ENCODE results near the gene OAS1.

The OAS1 gene

GRCh38 chr12:112881602-112882001, 25.2 kb upstream of the OAS1 start:
- Mint-ChIP-seq H3K4me1 (peaks cover 0 to 1% of the 10 kb centered on the region in 2 donors), H3K27ac (no peak overlapping the region), H3K36me3 (no peaks in the 10 kb centered on the region), H3K27me3 (peaks cover 49 to 50% of the 10 kb centered on the region in 2 donors), H3K4me3 (no peak overlapping the region), H3K9me3 (peaks cover 0 to 7% of the 10 kb centered on the region in 2 donors)
- DNase-seq: no peak
- no peak for ATAC-seq (replicated peaks)

DNA sequence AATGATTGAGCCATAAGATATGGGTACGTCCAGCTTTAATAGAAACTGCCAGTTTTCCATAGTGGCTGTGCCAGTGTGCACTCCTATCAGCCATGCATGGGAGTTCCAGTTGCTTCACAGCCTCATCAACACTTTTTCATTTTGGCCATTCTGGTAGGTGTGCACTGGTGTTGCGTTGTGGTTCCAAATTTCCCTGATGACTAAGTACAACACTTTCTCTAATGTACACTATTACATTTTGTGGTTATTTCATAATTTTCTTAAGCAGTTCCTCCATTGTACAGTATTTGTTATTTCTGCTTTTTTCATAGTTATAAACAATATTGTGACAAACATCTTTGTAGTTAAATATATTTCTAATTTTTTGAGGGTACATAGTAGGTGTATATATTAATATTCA, 21.5 kb upstream of the OAS1 start:
- H3K9me3 Mint-ChIP-seq: peaks cover 0 to 7% of the 10 kb centered on the region in 2 donors
- no peak overlapping the region for H3K27ac Mint-ChIP-seq
- no peaks in the 10 kb centered on the region for H3K4me1 Mint-ChIP-seq
- H3K4me3 Mint-ChIP-seq: no peak overlapping the region
- ATAC-seq (replicated peaks) (no peak), DNase-seq (no peak)
- peaks cover 32 to 42% of the 10 kb centered on the region in 2 donors for H3K27me3 Mint-ChIP-seq
- H3K36me3 Mint-ChIP-seq: no peaks in the 10 kb centered on the region

DNA sequence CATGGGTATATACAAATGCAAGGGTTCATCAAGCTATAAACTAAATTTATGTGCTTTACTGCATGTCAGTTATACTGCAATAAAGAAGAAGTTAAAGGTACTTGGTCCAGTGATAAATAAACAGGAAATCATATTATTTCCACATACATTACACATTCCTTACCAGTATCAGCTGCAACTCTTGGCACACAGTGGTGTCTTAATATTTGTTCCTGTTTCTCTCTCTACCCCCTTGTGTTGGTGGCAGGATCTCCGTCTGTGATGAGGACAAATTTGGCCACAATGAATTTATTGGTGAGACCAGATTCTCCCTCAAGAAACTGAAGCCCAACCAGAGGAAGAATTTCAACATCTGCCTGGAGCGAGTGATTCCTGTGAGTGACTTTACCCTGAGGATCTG, 19.2 kb upstream of the OAS1 start:
- H3K4me3 Mint-ChIP-seq: no peak overlapping the region
- no peaks in the 10 kb centered on the region for H3K4me1 Mint-ChIP-seq
- peaks cover 28 to 29% of the 10 kb centered on the region in 2 donors for H3K27me3 Mint-ChIP-seq
- DNase-seq: no peak
- H3K27ac Mint-ChIP-seq: no peak overlapping the region
- H3K9me3 Mint-ChIP-seq: peaks cover 0 to 7% of the 10 kb centered on the region in 2 donors
- ATAC-seq (replicated peaks): no peak
- H3K36me3 Mint-ChIP-seq: no peaks in the 10 kb centered on the region

GRCh38 chr12:112891093-112892024, 15.4 kb upstream of the OAS1 start:
- Mint-ChIP-seq H3K27me3 (peaks cover 15 to 27% of the 10 kb centered on the region in 2 donors), H3K27ac (no peak overlapping the region), H3K36me3 (no peaks in the 10 kb centered on the region), H3K4me3 (no peak overlapping the region), H3K9me3 (no peaks in the 10 kb centered on the region), H3K4me1 (peaks cover 5 to 6% of the 10 kb centered on the region in 2 donors)
- ATAC-seq (replicated peaks): no peak
- no peak for DNase-seq

DNA sequence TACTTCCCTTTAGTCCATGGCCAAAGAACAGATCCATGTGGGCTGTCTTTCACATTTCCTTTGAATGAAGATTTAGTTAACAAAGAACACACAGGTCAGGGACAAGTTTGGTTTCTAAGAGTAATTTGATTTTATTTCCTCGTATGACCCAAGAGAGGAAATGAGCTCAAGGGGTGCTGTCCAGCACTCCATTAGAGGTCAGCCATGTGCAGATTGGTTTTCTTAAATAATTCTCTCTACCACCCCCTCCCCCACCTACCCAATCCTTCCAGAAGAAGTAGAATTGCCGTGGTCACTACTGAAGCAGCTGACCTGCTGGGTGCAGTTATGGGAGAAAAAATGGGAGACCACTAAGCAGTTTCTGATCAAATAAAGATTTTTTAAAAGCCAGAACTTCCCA, 13.9 kb upstream of the OAS1 start:
- Mint-ChIP-seq H3K9me3 (no peaks in the 10 kb centered on the region), H3K27ac (no peak overlapping the region), H3K4me3 (no peak overlapping the region), H3K4me1 (peaks cover 5 to 6% of the 10 kb centered on the region in 2 donors), H3K27me3 (peaks cover 18 to 35% of the 10 kb centered on the region in 2 donors), H3K36me3 (no peaks in the 10 kb centered on the region)
- DNase-seq (no peak), ATAC-seq (replicated peaks) (no peak)

- ATAC-seq (replicated peaks) (peak; percentile 45 to 56), DNase-seq (no peak)
- H3K27ac Mint-ChIP-seq: no peak overlapping the region
- peaks cover 5 to 6% of the 10 kb centered on the region in 2 donors for H3K4me1 Mint-ChIP-seq
- H3K36me3 Mint-ChIP-seq: no peaks in the 10 kb centered on the region
- H3K9me3 Mint-ChIP-seq: no peaks in the 10 kb centered on the region
- H3K4me3 Mint-ChIP-seq: no peak overlapping the region
- peaks cover 18 to 43% of the 10 kb centered on the region in 2 donors for H3K27me3 Mint-ChIP-seq
Observed at GRCh38 chr12:112894128-112894527, 12.6 kb upstream of the OAS1 start.

GRCh38 chr12:112898380-112898779, 8.4 kb upstream of the OAS1 start:
- DNase-seq (no peak), ATAC-seq (replicated peaks) (no peak)
- H3K4me3 Mint-ChIP-seq: no peak overlapping the region
- H3K27me3 Mint-ChIP-seq: peaks cover 11 to 27% of the 10 kb centered on the region in 2 donors
- H3K36me3 Mint-ChIP-seq: no peaks in the 10 kb centered on the region
- H3K4me1 Mint-ChIP-seq: peaks cover 12 to 13% of the 10 kb centered on the region in 2 donors
- H3K27ac Mint-ChIP-seq: no peak overlapping the region
- H3K9me3 Mint-ChIP-seq: no peaks in the 10 kb centered on the region

GRCh38 chr12:112900298-112901145, 6.2 kb upstream of the OAS1 start:
- Mint-ChIP-seq H3K27me3 (peaks cover 11 to 27% of the 10 kb centered on the region in 2 donors), H3K4me1 (peaks cover 17 to 22% of the 10 kb centered on the region in 2 donors), H3K9me3 (no peaks in the 10 kb centered on the region), H3K4me3 (no peak overlapping the region), H3K36me3 (no peaks in the 10 kb centered on the region), H3K27ac (no peak overlapping the region)
- peak in 1 of 2 donors; percentile 51 for ATAC-seq (replicated peaks)
- peak; percentile 32 for DNase-seq

GRCh38 chr12:112901271-112901670, 5.5 kb upstream of the OAS1 start:
- peaks cover 18 to 25% of the 10 kb centered on the region in 2 donors for H3K4me1 Mint-ChIP-seq
- H3K36me3 Mint-ChIP-seq: no peaks in the 10 kb centered on the region
- H3K9me3 Mint-ChIP-seq: no peaks in the 10 kb centered on the region
- no peak overlapping the region for H3K27ac Mint-ChIP-seq
- ATAC-seq (replicated peaks) (no peak), DNase-seq (no peak)
- no peak overlapping the region for H3K4me3 Mint-ChIP-seq
- peaks cover 11 to 23% of the 10 kb centered on the region in 2 donors for H3K27me3 Mint-ChIP-seq

GRCh38 chr12:112904571-112904970, 2.2 kb upstream of the OAS1 start:
- no peak for DNase-seq
- Mint-ChIP-seq H3K27ac (no peak overlapping the region), H3K36me3 (peaks cover 6 to 8% of the 10 kb centered on the region in 2 donors), H3K9me3 (no peaks in the 10 kb centered on the region), H3K4me3 (no peak overlapping the region), H3K4me1 (peaks cover 40 to 58% of the 10 kb centered on the region in 2 donors), H3K27me3 (no peaks in the 10 kb centered on the region)
- ATAC-seq (replicated peaks): no peak

GRCh38 chr12:112905451-112906089, 1.2 kb upstream of the OAS1 start:
- Mint-ChIP-seq H3K27ac (peak overlapping the region; percentile 59), H3K36me3 (peaks cover 13 to 14% of the 10 kb centered on the region in 2 donors), H3K4me1 (peaks cover 45 to 66% of the 10 kb centered on the region in 2 donors), H3K4me3 (peak overlapping the region in 1 of 2 donors; percentile 15), H3K27me3 (no peaks in the 10 kb centered on the region), H3K9me3 (no peaks in the 10 kb centered on the region)
- ATAC-seq (replicated peaks) (no peak), DNase-seq (no peak)

DNA sequence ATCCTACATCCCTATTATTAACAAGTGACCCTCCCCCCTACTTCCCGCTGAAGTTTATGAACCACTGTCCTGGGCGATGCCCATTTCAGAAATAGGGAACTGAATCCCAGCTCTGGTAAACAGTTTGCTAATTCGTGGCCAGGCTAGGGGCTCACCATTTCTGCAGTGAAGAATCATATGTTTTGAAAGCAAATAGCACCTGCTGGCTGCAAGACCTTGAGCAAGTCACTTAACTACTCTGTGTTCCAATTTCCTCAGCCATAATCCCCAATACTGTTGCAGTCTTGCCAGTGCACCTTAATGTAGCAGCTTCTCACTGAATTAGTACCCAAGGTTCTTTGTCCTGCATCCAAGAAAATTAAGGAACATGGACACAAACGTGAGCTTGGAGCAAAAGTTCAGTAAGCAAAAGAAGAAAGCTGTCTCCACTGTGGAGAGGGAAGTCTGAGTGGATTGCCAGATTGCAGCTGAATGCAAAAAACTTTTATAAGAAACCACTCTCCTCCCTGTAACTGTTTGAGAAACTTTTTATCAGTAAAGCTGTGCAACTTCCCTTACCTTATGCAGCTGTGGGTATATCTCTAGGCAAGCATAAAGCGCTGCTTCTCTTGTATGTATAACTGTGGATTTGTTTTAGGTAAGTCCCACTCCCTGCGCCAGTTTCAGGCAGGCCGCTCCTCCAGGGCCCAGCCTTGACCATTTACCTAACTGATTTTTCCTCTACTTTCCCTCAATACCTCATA, 824 bp downstream of the OAS1 start:
- H3K9me3 Mint-ChIP-seq: peaks cover 0 to 2% of the 10 kb centered on the region in 2 donors
- H3K27ac Mint-ChIP-seq: peak overlapping the region; percentile 89
- no peaks in the 10 kb centered on the region for H3K27me3 Mint-ChIP-seq
- H3K4me1 Mint-ChIP-seq: peaks cover 46 to 71% of the 10 kb centered on the region in 2 donors
- H3K4me3 Mint-ChIP-seq: peak overlapping the region; percentile 88
- ATAC-seq (replicated peaks): peak; percentile 86 to 87
- H3K36me3 Mint-ChIP-seq: peaks cover 31 to 34% of the 10 kb centered on the region in 2 donors
- DNase-seq: peak; percentile 34

DNA sequence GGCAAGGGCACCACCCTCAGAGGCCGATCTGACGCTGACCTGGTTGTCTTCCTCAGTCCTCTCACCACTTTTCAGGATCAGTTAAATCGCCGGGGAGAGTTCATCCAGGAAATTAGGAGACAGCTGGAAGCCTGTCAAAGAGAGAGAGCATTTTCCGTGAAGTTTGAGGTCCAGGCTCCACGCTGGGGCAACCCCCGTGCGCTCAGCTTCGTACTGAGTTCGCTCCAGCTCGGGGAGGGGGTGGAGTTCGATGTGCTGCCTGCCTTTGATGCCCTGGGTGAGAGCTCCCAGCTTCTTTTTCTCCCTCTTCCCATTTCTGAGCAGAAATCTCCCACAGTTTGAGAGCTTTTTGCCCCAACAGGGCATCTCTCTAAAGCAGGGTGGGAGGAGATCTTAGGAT, 1.8 kb downstream of the OAS1 start:
- Mint-ChIP-seq H3K9me3 (peaks cover 9 to 10% of the 10 kb centered on the region in 2 donors), H3K4me1 (peaks cover 43 to 70% of the 10 kb centered on the region in 2 donors), H3K36me3 (peaks cover 41 to 44% of the 10 kb centered on the region in 2 donors), H3K4me3 (peak overlapping the region; percentile 88), H3K27me3 (no peaks in the 10 kb centered on the region), H3K27ac (peak overlapping the region; percentile 57)
- ATAC-seq (replicated peaks): no peak
- no peak for DNase-seq

Measured in stimulated activated naive B cell treated with anti-CD40 and anti-IgM and Interleukin-4, amounts not matched to agents 10 μg/mL and 1 μg/mL and 100 μg/mL, for 72 hours (primary cell).